ENCODE measurements around the gene ZSCAN23. TPM values are rescaled to one million over a fixed set of nuclear protein-coding genes. Genes with fewer than 3 reads are reported as not detected.
A peak's percentile ranks its signal among the peaks of the same experiment; 100 is the strongest.

Gene ZSCAN23
- total and polyA plus RNA-seq, 9 of the 15 experiments (the other 6 are each of a cell fraction or from before 2014, with no cell fraction given): 0.05 to 0.29 (median 0.21) TPM; not detected in 1

DNA sequence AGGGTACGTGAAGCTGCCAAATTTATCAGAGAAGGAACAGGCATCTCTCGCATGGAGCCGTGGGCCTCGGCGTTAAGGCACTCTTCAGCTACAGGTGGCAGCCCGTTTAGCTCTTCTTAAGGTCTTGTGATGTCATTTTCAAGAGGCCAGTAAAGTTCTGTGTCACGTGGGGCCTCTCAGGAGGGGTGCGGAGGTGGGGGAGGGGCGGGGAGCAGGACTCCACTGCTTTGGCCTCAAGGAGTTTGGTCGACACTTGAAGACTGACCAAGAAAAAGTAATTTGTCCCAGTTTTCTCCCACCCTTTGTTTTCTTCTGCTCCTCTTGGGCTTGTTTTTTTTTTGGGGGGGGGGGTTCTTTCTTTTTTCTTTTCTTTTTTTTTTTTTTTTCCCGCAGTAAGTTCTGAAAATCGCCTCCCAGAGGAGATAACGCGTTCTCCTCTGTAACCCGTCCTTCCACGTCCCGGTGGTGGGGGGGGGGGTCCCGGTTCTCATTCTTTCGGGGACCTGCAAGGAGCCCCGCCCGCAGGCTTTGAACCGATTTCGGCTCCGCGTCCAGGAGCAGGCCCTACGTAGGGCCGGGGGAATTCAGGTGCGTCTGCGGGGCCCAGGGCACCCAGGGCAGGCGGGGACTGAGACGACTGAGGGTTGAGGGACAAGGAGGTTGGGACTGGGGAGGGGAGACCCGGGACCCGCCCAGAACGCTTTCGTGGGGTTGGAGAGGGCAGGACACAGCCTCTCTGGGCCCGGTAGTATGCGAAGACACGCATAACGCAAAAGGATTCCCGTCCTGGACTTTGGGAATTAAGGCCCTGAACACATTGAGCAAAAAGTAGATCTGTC, 46.3 kb upstream of the ZSCAN23 start (continued):
- TF ChIP-seq RBM39 (optimal IDR thresholded peaks at IDR 0.05; ENCODE audit: low read depth, low read length) (no peak), KLF13 (tag; IDR thresholded peaks at IDR 0.05; ENCODE audit: borderline replicate concordance, low read depth) (no peak), NCOA1 (IDR thresholded peaks at IDR 0.05; ENCODE audit: low read depth) (no peak), TRIM24 (IDR thresholded peaks at IDR 0.05) (peak in 1 of 2 experiments; percentile 58; a peak in 2 of 4 replicates), SIN3B (IDR thresholded peaks at IDR 0.05; ENCODE audit: low read depth) (no peak), MYBL2 (IDR thresholded peaks at IDR 0.05; ENCODE audit: low read depth) (no peak), MYBL2 (CRISPR knock-in tag; IDR thresholded peaks at IDR 0.05; ENCODE audit: borderline replicate concordance) (no peak), ZNF584 (CRISPR knock-in tag; IDR thresholded peaks at IDR 0.05; ENCODE audit: low read depth) (no peak; the same call in 1 of the 2 replicates), ZNF146 (CRISPR knock-in tag; IDR thresholded peaks at IDR 0.05; ENCODE audit: unreplicated experiment) (no peak), IRF2 (CRISPR knock-in tag; IDR thresholded peaks at IDR 0.05) (no peak), SMARCC2 (IDR thresholded peaks at IDR 0.05; ENCODE audit: low read depth) (peak; percentile 15; the same call in 1 of the 2 replicates), NCOA6 (IDR thresholded peaks at IDR 0.05) (no peak), CTBP1 (IDR thresholded peaks at IDR 0.05; ENCODE audit: borderline replicate concordance) (peak; percentile 61), ZNF263 (CRISPR knock-in tag; IDR thresholded peaks at IDR 0.05; ENCODE audit: borderline replicate concordance) (no peak), ZNF3 (CRISPR knock-in tag; IDR thresholded peaks at IDR 0.05) (no peak), ZNF717 (CRISPR knock-in tag; IDR thresholded peaks at IDR 0.05) (no peak), MIER1 (IDR thresholded peaks at IDR 0.05; ENCODE audit: low read depth) (no peak), ZNF354B (CRISPR knock-in tag; IDR thresholded peaks at IDR 0.05) (no peak), GABPB2 (CRISPR knock-in tag; conservative IDR thresholded peaks at IDR 0.05) (no peak)
- TF ChIP-seq, protein P1, sequence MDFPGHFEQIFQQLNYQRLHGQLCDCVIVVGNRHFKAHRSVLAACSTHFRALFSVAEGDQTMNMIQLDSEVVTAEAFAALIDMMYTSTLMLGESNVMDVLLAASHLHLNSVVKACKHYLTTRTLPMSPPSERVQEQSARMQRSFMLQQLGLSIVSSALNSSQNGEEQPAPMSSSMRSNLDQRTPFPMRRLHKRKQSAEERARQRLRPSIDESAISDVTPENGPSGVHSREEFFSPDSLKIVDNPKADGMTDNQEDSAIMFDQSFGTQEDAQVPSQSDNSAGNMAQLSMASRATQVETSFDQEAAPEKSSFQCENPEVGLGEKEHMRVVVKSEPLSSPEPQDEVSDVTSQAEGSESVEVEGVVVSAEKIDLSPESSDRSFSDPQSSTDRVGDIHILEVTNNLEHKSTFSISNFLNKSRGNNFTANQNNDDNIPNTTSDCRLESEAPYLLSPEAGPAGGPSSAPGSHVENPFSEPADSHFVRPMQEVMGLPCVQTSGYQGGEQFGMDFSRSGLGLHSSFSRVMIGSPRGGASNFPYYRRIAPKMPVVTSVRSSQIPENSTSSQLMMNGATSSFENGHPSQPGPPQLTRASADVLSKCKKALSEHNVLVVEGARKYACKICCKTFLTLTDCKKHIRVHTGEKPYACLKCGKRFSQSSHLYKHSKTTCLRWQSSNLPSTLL (IDR thresholded peaks at IDR 0.05): no peak
- TF ChIP-seq, protein P2, sequence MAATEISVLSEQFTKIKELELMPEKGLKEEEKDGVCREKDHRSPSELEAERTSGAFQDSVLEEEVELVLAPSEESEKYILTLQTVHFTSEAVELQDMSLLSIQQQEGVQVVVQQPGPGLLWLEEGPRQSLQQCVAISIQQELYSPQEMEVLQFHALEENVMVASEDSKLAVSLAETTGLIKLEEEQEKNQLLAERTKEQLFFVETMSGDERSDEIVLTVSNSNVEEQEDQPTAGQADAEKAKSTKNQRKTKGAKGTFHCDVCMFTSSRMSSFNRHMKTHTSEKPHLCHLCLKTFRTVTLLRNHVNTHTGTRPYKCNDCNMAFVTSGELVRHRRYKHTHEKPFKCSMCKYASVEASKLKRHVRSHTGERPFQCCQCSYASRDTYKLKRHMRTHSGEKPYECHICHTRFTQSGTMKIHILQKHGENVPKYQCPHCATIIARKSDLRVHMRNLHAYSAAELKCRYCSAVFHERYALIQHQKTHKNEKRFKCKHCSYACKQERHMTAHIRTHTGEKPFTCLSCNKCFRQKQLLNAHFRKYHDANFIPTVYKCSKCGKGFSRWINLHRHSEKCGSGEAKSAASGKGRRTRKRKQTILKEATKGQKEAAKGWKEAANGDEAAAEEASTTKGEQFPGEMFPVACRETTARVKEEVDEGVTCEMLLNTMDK (IDR thresholded peaks at IDR 0.05; ENCODE audit: borderline replicate concordance, insufficient read depth, low read depth, low read length, poor library complexity, severe bottlenecking): peak; percentile 11
- TF ChIP-seq, protein P3, sequence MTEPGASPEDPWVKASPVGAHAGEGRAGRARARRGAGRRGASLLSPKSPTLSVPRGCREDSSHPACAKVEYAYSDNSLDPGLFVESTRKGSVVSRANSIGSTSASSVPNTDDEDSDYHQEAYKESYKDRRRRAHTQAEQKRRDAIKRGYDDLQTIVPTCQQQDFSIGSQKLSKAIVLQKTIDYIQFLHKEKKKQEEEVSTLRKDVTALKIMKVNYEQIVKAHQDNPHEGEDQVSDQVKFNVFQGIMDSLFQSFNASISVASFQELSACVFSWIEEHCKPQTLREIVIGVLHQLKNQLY (CRISPR knock-in tag; conservative IDR thresholded peaks at IDR 0.05): no peak
